Body of pancreas (tissue), 4 donors: ENCODE measurements around the gene RER1.

Experiments used
- CTCF ChIP-seq, 7 experiments: fragments of 450-650 bp in 4 of 7; fragments of 200-600 bp in 3 of 7; sonication (generic) in 3 of 7; IDR thresholded peaks; one replicate each; pipeline ENCODE4 v1.5.1; 2016 to 2019; ENCODE audit warnings: antibody characterized with exemption in 7 of 7
- POLR2A ChIP-seq, 3 donors: fragments of 450-650 bp; IDR thresholded peaks; one replicate each; pipeline ENCODE4 v1.6.1; 2016; ENCODE audit warnings: antibody characterized with exemption in 3 of 3, mild to moderate bottlenecking in 2 of 3

- no peak for TF ChIP-seq CTCF (IDR thresholded peaks at IDR 0.05)
- TF ChIP-seq POLR2A (IDR thresholded peaks at IDR 0.05): no peak
These were observed 25.6 kb downstream of the RER1 start for GRCh38 chr1:2417083-2417832.
